GM10266 (cell line): ENCODE results near the gene PYGB.

Source experiments
- DNase-seq: peaks from one replicate; pipeline ENCODE4 v3.0.0; 2012; ENCODE audit errors: extremely low spot score
- TF ChIP-seq, protein P1 (sequence below): IDR thresholded peaks from 2 replicates; pipeline ENCODE4 v1.5.1; 2012; ENCODE audit warnings: mild to moderate bottlenecking, low read depth; ENCODE audit not compliant: control insufficient read depth, insufficient read depth; ENCODE audit errors: missing control alignments

The PYGB gene

DNA sequence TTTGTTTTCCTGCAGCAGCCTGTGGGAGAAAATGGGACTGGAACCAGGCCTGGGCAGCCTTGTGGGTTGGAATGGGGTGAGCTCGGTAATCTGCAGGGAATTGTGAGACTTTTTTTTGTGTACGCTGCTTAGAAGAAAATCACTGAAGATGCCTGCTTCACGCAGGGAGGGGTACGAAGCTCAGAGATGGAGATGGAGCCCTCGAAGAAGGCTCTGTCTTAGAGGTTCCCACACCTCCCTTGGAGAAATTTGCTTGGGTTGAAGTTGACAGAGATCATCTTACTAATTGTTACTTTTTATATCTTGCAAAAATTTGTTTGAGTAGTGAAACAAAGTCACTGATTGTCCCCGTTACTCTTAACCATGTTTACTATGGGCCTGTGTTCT, 894 bp downstream of the PYGB start:
- TF ChIP-seq, protein P1, sequence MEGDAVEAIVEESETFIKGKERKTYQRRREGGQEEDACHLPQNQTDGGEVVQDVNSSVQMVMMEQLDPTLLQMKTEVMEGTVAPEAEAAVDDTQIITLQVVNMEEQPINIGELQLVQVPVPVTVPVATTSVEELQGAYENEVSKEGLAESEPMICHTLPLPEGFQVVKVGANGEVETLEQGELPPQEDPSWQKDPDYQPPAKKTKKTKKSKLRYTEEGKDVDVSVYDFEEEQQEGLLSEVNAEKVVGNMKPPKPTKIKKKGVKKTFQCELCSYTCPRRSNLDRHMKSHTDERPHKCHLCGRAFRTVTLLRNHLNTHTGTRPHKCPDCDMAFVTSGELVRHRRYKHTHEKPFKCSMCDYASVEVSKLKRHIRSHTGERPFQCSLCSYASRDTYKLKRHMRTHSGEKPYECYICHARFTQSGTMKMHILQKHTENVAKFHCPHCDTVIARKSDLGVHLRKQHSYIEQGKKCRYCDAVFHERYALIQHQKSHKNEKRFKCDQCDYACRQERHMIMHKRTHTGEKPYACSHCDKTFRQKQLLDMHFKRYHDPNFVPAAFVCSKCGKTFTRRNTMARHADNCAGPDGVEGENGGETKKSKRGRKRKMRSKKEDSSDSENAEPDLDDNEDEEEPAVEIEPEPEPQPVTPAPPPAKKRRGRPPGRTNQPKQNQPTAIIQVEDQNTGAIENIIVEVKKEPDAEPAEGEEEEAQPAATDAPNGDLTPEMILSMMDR = no peak
- DNase-seq = no peak

GRCh38 chr20:25249198-25249931, 1.5 kb downstream of the PYGB start:
- no peak for DNase-seq
- TF ChIP-seq, protein P1 = no peak

GRCh38 chr20:25250508-25250907, 2.6 kb downstream of the PYGB start:
- TF ChIP-seq, protein P1 = no peak
- no peak for DNase-seq

- no peak for DNase-seq
- TF ChIP-seq, protein P1 = no peak
Observed at GRCh38 chr20:25251019-25251418, 3.1 kb downstream of the PYGB start.

DNA sequence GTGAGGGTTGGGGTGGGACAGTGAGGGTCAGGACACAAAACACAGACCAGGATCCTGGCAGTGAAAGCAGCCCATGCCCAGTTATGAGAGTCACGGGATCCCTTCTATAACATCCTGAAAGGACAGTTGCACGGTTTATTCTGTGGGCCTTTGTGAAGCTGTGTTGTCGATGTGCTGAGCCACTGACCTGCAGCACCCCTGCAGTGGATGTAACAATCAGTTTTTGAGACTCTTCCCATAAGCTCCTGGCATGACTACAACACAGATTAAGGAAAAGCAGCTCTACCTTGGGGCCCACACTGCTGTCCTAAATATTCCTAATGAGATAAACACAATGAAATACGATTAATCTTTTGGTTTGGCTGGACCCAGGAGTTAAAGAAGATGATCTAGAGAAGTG, 3.7 kb downstream of the PYGB start:
- DNase-seq = no peak
- TF ChIP-seq, protein P1 = no peak

- no peak for DNase-seq
- TF ChIP-seq, protein P1 = no peak
Observed at GRCh38 chr20:25252230-25252651, 4.4 kb downstream of the PYGB start.

- DNase-seq = no peak
- TF ChIP-seq, protein P1 = no peak
Observed at GRCh38 chr20:25252686-25253421, 5.0 kb downstream of the PYGB start.
